Measurements from ENCODE around the gene RS1. TPM values are rescaled to one million over a fixed set of nuclear protein-coding genes. Genes with fewer than 3 reads are reported as not detected.

RS1 gene
- total RNA-seq, 1 experiment from 2014 or later: not detected

DNA sequence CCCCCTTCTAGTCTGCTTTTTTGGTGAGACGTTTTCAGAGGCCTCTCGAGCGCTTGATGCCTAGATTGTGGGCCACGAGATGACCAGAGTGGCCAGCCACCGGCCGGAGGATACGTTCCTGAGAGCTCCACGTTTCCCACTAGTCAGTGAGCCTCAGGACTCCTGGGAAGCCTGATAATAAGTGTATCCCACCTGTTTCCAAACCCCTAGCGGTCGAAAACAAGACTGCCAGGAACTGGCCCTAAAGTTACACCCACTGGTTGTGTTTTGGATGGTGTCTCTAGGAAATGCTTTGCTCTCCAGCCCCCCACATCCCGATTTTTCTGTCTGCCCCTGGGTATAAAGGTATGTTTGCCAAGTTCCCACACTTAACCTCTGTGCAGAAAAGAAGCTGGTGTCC, 4.6 kb upstream of the RS1 start:
- Histone ChIP-seq H3K9me3 (no peaks in the 10 kb centered on the region), H3K27me3 (no peaks in the 10 kb centered on the region), H3K36me3 (no peaks in the 10 kb centered on the region), H3K4me3 (no peak overlapping the region)
- peak; percentile 23 for DNase-seq

DNA sequence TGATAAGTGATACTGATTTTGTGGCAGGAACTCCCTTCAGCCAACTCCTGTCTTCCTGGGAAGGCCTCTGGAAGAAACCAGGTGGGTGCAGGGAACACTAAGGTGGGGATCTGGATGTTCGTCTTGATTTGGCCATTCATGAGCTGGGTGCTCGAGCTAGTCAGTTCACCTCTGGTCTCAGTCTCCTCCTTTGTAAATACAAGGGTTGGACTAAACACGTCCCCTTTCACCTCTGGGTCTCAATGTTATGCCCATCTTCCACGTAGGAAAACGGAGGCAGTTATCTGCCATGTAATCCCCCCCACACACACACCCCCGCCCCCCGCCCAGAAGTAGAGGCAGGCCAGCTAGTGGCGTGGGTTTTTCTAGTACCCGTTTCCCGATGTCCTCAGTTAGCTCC, 4.1 kb upstream of the RS1 start:
- Histone ChIP-seq H3K27me3 (no peaks in the 10 kb centered on the region), H3K9me3 (no peaks in the 10 kb centered on the region), H3K4me3 (no peak overlapping the region), H3K36me3 (no peaks in the 10 kb centered on the region)
- DNase-seq: no peak

DNA sequence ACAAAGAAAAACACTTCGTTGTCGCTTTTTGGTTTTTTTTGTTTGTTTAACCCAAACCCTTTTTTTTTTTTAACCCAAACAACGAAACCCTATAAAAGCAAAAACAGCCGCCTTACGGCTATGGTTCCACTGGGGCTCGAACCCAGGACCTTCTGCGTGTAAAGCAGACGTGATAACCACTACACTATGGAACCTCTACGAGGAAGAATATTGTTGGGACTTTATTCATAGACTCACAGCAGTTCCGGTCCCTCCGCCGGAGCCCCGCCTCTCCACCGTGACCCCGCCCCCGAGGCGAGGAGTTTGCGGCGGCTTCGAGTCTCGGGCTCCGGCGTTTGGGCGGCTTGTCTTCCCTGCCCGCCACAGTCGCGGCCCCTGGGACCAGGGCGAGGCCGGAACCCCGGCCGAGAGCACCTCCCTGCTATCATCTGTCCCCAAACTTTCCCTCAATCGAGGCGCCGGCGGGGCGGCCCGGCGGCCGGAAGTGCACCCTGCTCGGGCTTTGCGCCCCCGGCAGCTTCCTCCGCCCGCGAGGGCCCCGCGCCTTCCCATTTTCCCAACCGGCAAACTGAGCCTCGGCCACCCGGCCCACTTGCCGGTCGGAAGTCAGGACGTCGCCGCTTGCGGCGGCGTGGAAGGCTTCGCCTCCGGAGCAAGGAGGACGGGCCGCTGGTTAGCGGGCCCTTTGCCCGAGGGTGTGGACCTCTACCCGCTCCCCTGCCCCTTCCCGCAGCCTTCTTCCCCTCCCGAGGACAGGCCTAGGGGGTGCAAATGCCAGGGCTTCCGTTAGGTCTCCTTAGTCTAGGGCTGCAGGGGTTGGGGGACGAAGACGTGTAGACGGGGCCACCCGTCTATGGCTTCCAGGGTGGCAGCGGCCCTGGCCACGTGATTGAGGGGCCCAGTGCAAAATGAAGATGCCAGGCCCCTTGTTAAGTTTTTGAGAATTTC, 3.2 kb upstream of the RS1 start:
- Histone ChIP-seq H3K9me3 (no peaks in the 10 kb centered on the region), H3K4me3 (peak overlapping the region; percentile 74), H3K36me3 (no peaks in the 10 kb centered on the region), H3K27me3 (no peaks in the 10 kb centered on the region)
- peak; percentile 63 for DNase-seq

DNA sequence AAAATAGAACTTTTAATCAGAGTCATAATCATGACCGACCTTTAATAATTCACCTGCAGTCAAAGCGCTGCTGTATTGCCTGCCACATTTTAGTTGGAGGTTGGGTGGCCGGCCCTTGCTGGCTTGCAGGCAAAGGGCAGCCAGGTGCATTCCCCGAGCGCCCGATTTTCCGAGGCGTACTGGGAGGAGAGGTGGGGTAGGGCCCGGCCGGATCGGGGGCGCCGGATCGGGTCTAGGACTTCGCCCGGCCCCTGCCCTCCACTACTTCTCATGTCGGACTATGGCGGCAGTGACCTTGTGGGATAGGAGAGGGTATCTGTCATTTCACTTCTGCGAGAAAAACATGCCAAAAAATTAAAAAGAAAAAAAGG, 2.5 kb upstream of the RS1 start:
- H3K27me3 ChIP-seq: no peaks in the 10 kb centered on the region
- H3K36me3 ChIP-seq: no peaks in the 10 kb centered on the region
- no peaks in the 10 kb centered on the region for H3K9me3 ChIP-seq
- H3K4me3 ChIP-seq: peak overlapping the region; percentile 74
- peak; percentile 6 for DNase-seq

DNA sequence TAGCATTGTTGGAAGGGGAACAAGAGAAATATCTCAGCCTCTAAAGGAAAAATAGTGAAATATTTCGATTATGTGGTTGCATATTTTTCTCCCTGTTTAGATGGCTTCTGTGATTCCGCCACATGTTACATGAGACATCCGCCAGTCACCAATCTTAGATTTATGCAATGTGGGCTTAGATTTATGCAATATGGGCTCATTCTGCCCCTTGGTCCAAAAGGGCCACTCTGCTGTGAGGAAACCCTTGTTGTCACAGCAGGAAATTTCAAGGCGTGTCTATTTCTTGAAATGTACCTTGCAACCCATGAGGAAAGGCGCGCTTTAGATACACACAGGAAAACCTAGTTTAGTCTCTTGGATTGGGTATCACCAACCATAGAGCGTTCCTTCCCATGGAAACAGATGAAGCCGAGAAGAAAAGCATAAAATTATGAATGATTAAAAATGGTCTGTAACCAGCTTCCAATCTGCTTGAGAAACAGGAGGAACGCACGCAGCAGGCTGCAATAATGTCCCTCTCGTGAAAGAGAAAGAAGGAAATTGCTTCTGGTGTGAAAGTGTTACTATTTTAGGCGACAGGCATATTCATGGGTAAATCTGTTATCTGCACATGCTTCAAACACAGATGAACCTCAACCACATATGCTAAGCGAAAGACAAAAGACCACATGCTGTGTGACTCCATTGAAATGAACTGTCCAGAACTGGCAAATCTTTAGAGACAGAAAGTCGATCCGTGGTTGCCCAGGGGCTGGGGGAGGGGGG, 3.7 kb downstream of the RS1 start:
- no peak for DNase-seq
- Histone ChIP-seq H3K36me3 (no peaks in the 10 kb centered on the region), H3K27me3 (no peaks in the 10 kb centered on the region), H3K9me3 (no peaks in the 10 kb centered on the region), H3K4me3 (no peak overlapping the region)

DNA sequence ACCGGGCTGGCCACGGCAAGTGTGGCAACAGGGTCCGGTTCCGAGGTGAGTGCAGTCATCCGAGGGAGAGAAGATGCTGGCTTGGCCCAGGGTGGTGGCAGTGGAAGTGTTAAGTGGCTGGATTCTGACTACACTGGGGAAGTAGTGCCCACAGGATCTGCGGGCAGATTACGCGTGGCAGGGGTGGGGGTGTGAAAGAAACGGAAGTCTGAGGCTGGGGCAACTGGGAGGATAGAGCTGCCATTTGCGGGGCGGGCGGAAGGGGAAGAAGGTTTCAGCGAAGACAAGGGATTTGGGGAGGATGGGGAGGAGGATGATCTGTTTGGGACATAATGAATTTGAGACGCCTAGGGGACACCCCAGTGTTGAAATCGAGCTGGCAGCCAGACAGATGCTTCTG, 5.3 kb downstream of the RS1 start:
- no peaks in the 10 kb centered on the region for H3K27me3 ChIP-seq
- no peaks in the 10 kb centered on the region for H3K9me3 ChIP-seq
- H3K4me3 ChIP-seq: no peak overlapping the region
- DNase-seq: no peak
- no peaks in the 10 kb centered on the region for H3K36me3 ChIP-seq

DNA sequence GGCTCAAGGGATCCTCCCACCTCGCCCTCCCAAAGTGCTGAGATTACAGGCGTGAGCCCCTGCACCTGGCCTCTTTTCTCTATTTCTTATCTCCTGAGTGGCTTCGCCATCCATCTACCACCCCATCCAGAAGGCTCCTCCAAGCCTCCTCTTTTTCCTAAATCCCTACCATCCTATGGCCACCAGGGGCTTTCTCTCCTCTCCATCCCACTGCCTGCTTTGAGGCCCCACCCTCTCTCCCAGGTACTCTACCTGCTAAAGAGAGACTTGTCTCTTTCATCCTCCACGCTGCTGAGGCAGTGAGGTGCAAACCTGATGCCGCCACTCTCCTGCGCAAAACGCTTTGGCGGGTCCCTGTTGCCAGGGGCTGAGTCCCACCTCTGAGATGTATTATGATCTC, 7.0 kb downstream of the RS1 start:
- H3K27me3 ChIP-seq: no peaks in the 10 kb centered on the region
- no peak for DNase-seq
- no peak overlapping the region for H3K4me3 ChIP-seq
- H3K9me3 ChIP-seq: no peaks in the 10 kb centered on the region
- no peaks in the 10 kb centered on the region for H3K36me3 ChIP-seq

DNA sequence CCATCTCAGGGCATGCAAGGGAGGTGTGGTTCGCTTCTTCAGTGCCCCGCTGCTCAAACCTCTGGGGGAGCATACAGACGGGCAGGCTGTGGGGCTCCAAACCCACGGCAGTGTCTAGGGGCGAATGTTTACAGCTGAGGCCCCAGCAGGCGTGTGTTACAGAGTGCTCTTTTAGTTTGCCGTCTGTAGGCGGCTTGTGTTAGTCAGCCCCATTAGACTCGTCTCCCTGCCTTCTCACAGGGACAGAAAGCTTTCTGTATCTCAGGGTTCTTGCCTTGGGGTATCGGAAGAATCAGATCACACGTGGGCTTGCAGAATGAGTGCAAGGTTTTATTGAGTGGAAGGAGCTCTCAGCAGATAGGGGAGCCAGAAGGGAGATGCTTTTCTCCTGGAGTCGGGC, 10.6 kb downstream of the RS1 start:
- H3K9me3 ChIP-seq: no peaks in the 10 kb centered on the region
- H3K27me3 ChIP-seq: no peaks in the 10 kb centered on the region
- no peak for DNase-seq
- no peaks in the 10 kb centered on the region for H3K36me3 ChIP-seq
- H3K4me3 ChIP-seq: no peak overlapping the region

DNA sequence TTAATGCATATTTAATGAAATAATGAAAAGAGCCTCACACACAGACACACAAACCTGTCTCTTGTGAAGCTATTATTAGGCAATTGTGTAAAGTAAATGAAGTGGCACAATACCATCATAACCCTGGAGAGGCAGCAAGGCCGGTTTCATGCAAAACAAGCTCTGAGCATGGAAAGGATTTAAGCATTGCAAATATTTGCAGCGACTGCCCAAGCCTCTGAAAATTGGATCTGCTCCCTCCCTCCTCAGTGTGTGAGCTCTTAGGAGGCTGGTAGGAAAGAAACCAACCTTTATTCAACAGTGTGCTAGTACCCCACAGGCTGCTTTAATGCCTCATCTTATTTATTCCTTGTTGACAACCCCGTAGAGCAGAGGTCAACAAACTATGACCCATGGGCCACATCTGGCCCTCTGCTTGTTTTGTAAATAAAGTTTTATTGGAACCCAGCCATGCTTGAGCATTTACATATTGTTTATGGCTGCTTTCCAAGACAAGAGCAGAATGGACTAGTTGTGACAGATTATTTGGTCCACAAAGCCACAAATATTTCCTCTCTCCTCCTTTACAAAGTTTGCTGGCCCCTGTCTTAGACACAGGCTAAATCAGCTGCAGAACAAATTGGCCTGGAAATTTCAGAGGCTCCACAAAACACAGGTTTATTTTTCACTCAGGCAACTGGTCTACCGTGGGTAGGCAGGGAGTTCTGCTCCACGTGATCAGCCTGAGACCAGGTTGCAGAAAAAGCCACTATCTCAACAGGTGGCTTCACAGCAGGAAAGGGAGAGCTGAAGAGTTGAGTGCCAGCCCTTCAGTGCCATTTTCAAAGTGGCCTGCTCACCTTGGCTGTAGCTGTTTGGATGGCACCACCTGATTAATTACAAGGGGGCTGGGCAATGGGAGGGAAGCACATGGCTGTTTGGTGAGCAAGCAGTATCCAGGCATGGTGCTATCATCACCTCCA, 16.8 kb downstream of the RS1 start:
- no peak for DNase-seq
- Histone ChIP-seq H3K36me3 (no peaks in the 10 kb centered on the region), H3K27me3 (no peaks in the 10 kb centered on the region), H3K9me3 (no peaks in the 10 kb centered on the region), H3K4me3 (no peak overlapping the region)

DNA sequence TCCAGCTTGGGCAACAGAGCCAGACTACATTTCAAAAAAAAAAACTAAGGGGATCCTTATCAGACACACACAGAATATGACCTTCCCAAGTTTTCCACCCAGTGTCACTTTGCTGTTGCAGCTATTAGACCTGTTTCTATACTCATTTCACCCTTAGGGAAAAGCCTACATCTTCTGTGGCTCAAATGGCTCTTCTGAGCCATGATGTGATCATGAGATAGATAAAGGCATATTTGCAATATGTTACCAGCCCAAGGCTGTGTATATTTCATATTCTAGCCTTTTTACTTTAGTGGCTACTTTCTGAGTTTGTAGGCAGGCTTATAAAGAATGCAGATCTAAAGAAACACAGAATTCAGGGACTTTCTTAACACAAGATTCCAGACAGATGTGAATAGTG, 19.3 kb downstream of the RS1 start:
- H3K4me3 ChIP-seq: no peak overlapping the region
- no peaks in the 10 kb centered on the region for H3K9me3 ChIP-seq
- H3K36me3 ChIP-seq: no peaks in the 10 kb centered on the region
- H3K27me3 ChIP-seq: no peaks in the 10 kb centered on the region
- no peak for DNase-seq

DNA sequence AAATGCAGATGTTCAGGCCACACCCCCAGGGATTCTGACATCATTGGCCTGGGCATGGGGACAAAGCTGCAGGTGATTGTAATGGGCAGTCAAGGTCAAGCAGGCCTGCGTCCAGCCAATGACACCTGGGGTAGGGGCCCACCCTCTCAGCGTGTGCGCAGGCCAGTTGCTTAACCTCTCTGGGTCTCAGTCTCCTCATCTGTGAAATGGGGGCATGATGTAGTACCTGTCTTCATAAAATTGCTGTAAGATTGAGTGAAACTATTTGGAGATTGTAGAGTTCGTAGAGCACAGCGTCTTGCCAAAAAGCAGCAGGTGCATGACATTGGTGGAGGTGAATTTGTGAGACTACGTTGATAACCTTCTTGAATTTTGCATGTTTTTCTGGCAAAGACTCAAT, 21.2 kb downstream of the RS1 start:
- no peak overlapping the region for H3K4me3 ChIP-seq
- DNase-seq: no peak
- no peaks in the 10 kb centered on the region for H3K36me3 ChIP-seq
- H3K9me3 ChIP-seq: no peaks in the 10 kb centered on the region
- no peaks in the 10 kb centered on the region for H3K27me3 ChIP-seq

DNA sequence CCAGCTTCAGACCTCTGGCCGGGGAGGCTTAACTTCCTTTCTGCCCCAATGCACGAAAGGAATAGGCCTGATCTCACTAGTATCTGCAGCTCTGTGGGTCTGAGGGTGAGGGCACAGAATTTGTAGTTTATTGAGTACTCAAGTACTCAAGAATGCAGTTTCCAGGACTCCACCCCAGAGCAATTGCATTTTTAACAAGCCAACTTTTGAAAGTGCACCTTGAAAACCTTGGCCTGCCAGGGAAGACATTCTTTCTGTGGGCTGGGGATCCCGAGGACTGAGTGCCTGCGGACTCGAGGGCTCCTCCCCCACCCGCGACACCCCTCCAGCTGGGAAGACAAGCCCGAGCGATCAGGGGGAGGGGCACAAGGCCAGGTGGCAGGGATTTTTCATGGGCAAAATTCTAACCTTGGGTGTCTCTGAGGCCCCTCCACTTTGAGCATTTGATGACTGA, 22.4 kb downstream of the RS1 start:
- no peak for DNase-seq
- Histone ChIP-seq H3K27me3 (no peaks in the 10 kb centered on the region), H3K4me3 (no peak overlapping the region), H3K36me3 (no peaks in the 10 kb centered on the region), H3K9me3 (no peaks in the 10 kb centered on the region)

DNA sequence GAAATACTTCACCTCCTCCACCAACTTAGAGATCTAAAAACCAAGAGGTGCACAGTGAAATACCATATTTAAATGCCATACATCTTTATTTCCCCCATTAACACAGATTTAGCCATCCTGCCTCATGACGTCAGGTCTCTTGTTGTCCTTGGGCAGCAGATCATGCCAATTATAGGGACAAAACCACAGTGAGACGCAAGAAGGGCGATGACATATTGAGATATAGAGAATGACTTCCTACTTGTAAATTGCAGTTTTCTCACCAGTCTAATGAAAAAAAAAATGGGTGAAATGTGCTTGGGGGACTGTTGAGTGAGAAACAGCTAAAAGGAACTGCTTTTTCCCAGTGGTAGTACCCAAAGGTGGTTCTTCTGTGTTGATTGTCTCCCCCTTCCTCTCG, 24.3 kb downstream of the RS1 start:
- H3K4me3 ChIP-seq: no peak overlapping the region
- DNase-seq: no peak

DNA sequence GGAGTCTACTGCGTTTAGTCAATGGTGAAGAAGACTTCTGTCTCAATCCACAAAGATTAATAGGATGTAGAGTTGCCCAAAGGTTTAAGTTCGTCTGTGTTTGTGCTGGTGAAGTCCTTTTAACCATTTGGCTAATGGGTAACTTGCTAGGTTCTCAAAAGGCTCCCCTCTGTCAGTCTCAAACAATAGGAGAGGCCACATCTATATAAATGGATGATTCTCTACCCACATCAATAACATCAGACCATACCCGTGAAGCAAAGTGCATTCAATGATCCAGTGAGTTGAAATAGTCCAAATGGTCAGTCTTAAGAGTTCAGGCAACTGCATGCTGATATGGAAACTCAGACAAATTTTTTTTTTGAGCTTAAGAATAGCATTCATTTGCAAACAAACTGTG, 28.1 kb downstream of the RS1 start:
- no peaks in the 10 kb centered on the region for H3K9me3 ChIP-seq
- no peak for DNase-seq
- H3K36me3 ChIP-seq: no peaks in the 10 kb centered on the region
- no peak overlapping the region for H3K4me3 ChIP-seq
- H3K27me3 ChIP-seq: no peaks in the 10 kb centered on the region

More for the DNA sequence above, 24.3 kb downstream of the RS1 start:
- H3K27me3 ChIP-seq: no peaks in the 10 kb centered on the region
- H3K9me3 ChIP-seq: no peaks in the 10 kb centered on the region
- H3K36me3 ChIP-seq: no peaks in the 10 kb centered on the region

DNA sequence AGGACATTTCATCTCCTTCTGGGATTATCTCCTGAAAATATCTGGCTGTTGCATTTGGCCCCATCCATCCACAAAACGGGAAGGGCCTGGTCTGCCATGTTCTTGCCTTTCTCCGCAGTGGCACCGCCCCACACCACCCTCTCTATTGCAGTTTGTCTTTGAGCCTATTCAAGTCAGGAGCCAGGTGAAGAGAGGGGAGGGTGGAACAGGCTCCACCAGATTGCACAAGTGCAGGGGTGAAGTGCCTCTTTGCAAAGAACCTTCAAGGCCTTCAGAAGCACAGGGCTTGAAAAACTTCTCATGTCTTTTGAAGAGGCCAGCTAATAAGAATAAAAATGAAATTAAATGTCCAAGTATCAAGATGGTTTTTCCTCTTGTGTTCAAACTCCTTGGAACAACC, 28.7 kb downstream of the RS1 start:
- no peaks in the 10 kb centered on the region for H3K9me3 ChIP-seq
- no peak for DNase-seq
- no peaks in the 10 kb centered on the region for H3K27me3 ChIP-seq
- H3K4me3 ChIP-seq: no peak overlapping the region
- H3K36me3 ChIP-seq: no peaks in the 10 kb centered on the region

DNA sequence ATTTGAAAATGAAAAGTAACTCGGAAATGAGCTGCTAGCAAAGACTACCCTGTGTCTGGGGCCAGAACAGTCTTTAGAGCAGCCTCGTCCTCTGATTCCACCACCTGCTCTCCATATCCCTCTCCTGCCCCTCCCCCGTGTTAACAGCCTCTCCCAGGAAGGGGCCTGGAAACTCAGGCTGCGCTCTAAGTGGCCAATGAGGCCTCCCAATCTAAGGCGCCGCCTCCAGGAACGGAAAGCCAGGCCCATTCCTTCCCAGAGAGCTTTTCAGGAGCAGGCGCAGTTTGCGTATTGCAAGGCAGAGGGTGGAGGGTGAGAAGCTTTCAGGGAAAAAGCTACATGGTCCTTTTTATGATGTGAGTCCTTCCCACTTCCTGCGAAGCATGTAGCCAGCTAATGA, 31.2 kb downstream of the RS1 start:
- no peak for DNase-seq
- Histone ChIP-seq H3K9me3 (no peaks in the 10 kb centered on the region), H3K4me3 (no peak overlapping the region), H3K36me3 (no peaks in the 10 kb centered on the region), H3K27me3 (no peaks in the 10 kb centered on the region)

DNA sequence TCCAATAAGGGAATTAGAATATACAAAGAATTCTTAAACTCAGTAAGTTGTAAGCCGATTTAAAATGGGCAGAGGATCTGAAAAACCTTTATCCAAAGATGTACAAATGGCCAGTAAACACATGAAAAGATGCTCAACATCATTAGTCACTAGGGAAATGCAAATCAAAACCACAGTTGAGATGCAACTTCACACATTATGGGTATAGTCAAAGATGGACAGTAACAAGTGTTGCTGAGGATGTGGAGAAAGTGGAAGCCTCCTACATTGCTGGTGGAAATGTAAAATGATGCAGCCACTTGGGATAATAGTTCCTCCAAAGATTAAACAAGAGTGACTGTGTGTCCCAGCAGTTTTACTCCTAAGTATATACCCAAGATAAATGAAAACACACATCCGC, 32.6 kb downstream of the RS1 start:
- Histone ChIP-seq H3K4me3 (no peak overlapping the region), H3K27me3 (no peaks in the 10 kb centered on the region), H3K9me3 (no peaks in the 10 kb centered on the region)

More for the DNA sequence above, 32.6 kb downstream of the RS1 start:
- no peak for DNase-seq
- H3K36me3 ChIP-seq: no peaks in the 10 kb centered on the region

Data from MG63 (cell line).